Right lobe of liver (tissue), 6 donors: ENCODE results near the gene KRTAP10-11. TPM values are rescaled to one million over a fixed set of nuclear protein-coding genes. Genes with fewer than 3 reads are reported as not detected.

Source experiments
- ATAC-seq, 4 donors: fragments of 200-7000 bp; cut with Tn5 transposase; one replicate each; pipeline ENCODE4 v1.9.1; 2020; ENCODE audit warnings: mild to moderate bottlenecking in 4 of 4, moderate library complexity in 4 of 4
- DNase-seq, 3 donors: peaks; one replicate each; pipeline ENCODE4 v3.0.0-alpha.2; 2020
- H3K27ac ChIP-seq, 3 donors: fragments of 200-600 bp; one replicate each; pipeline ENCODE4 v1.8.0; 2022
- H3K27me3 ChIP-seq, 2 donors: fragments of 200-600 bp; one replicate each; pipeline ENCODE4 v1.8.0; 2022
- H3K36me3 ChIP-seq, 4 donors: fragments of 200-600 bp; sonication (generic) in 1 of 4; one replicate each; pipeline versions ENCODE4 v1.5.1 to v1.8.0; 2017 to 2022; ENCODE audit warnings: control low read depth in 1 of 4
- H3K4me1 ChIP-seq, 4 donors: fragments of 200-600 bp; sonication (generic) in 1 of 4; one replicate each; pipeline versions ENCODE4 v1.5.1 to v1.8.0; 2017 to 2022; ENCODE audit warnings: control low read depth in 1 of 4
- H3K4me3 ChIP-seq, 3 donors: fragments of 200-600 bp; one replicate each; pipeline ENCODE4 v1.8.0; 2022
- H3K9me3 ChIP-seq, 4 donors: fragments of 200-600 bp; sonication (generic) in 1 of 4; one replicate each; pipeline versions ENCODE4 v1.5.1 to v1.8.0; 2017 to 2022; ENCODE audit warnings: control low read depth in 1 of 4
- CTCF ChIP-seq, 4 donors: fragments of 200-600 bp in 3 of 4; fragments of 450-650 bp in 1 of 4; IDR thresholded peaks; one replicate each; pipeline versions ENCODE4 v1.5.1 to v1.8.0; 2016 to 2022; ENCODE audit warnings: antibody characterized with exemption in 4 of 4, mild to moderate bottlenecking in 2 of 4
- POLR2A ChIP-seq: fragments of 450-650 bp; IDR thresholded peaks from one replicate; pipeline ENCODE4 v1.6.1; 2017; ENCODE audit warnings: antibody characterized with exemption, mild to moderate bottlenecking
- WGBS: methylation state at CpG from one replicate; pipeline ENCODE4 v1.1.6; 2018; ENCODE audit warnings: low coverage, low lambda C conversion rate; ENCODE audit not compliant: insufficient coverage; ENCODE audit errors: missing lambda C conversion rate; 5-methylcytosine and 5-hydroxymethylcytosine counted together
- intact Hi-C, 2 donors: fragments of 100-400 bp; cut with DNase I; formaldehyde crosslinking; loops; one replicate each; pipeline versions ENCODE4 v1.11.2 to v1.14.1; 2022
- total RNA-seq, 6 experiments: library from RNA; depleted of rRNA in 2 of 6; stranded (reverse); fragments of >200 nt in 2 of 6; fragmentation: NEBNext Ultra II Directional in 3 of 6; extraction: Animal tissue kit (Norgen Biotek cat#: 25700) in 3 of 6; gene quantifications; one replicate each; pipeline versions ENCODE4 v1.1.0 to v1.2.4, GENCODE V29; 2016 to 2023
- donor health status: DM: no; HTN: yes; CAD: no.
- donor health status: DM: no; HTN: no; CAD: no.
- donor health status: DM: no; HTN: no; CAD: no.
- donor health status: DM: no; HTN: yes; CAD: no.
- donor health status: DM: no; HTN: yes; CAD: no.

The KRTAP10-11 gene
- total RNA-seq, 6 experiments from 2014 or later = not detected

GRCh38 chr21:44639331-44639655 is 6.9 kb upstream of the KRTAP10-11 start:
- Histone ChIP-seq H3K36me3 (no peaks in the 10 kb centered on the region), H3K4me3 (no peak overlapping the region), H3K9me3 (peaks cover 0 to under 1% (median 0%) of the 10 kb centered on the region in 4 donors), H3K4me1 (no peaks in the 10 kb centered on the region), H3K27ac (no peak overlapping the region), H3K27me3 (no peaks in the 10 kb centered on the region)
- TF ChIP-seq CTCF (IDR thresholded peaks at IDR 0.05) (no peak), POLR2A (no peak)
- DNase-seq (no peak), ATAC-seq (no peak)
- WGBS = 60% methylated on average over 1 of the region's 12 CpGs
- intact Hi-C loops = no loop called here

- Histone ChIP-seq H3K4me1 (no peaks in the 10 kb centered on the region), H3K27ac (no peak overlapping the region), H3K9me3 (peaks cover 0 to 5% (median 2%) of the 10 kb centered on the region in 4 donors), H3K36me3 (no peaks in the 10 kb centered on the region), H3K4me3 (no peak overlapping the region), H3K27me3 (no peaks in the 10 kb centered on the region)
- 57% methylated on average over 2 of the region's 5 CpGs for WGBS
- DNase-seq (no peak), ATAC-seq (no peak)
- intact Hi-C loops = no loop called here
- TF ChIP-seq CTCF (IDR thresholded peaks at IDR 0.05) = no peak
- no peak for TF ChIP-seq POLR2A
Observed at GRCh38 chr21:44640761-44641160, 5.5 kb upstream of the KRTAP10-11 start.

- peaks cover 0 to 5% (median 2%) of the 10 kb centered on the region in 4 donors for H3K9me3 ChIP-seq
- no peaks in the 10 kb centered on the region for H3K4me1 ChIP-seq
- H3K27ac ChIP-seq = no peak overlapping the region
- no peak overlapping the region for H3K4me3 ChIP-seq
- 69% methylated on average over 14 of the region's 14 CpGs for WGBS
- intact Hi-C loops = no loop called here
- ATAC-seq (no peak), DNase-seq (no peak)
- no peaks in the 10 kb centered on the region for H3K27me3 ChIP-seq
- H3K36me3 ChIP-seq = no peaks in the 10 kb centered on the region
- TF ChIP-seq POLR2A (no peak), CTCF (IDR thresholded peaks at IDR 0.05) (no peak)
Observed at GRCh38 chr21:44643741-44644310, 2.4 kb upstream of the KRTAP10-11 start.

GRCh38 chr21:44644878-44645277 is 1.3 kb upstream of the KRTAP10-11 start:
- Histone ChIP-seq H3K9me3 (peaks cover 0 to 5% (median 2%) of the 10 kb centered on the region in 4 donors), H3K27ac (no peak overlapping the region), H3K36me3 (no peaks in the 10 kb centered on the region), H3K4me1 (no peaks in the 10 kb centered on the region), H3K4me3 (no peak overlapping the region), H3K27me3 (no peaks in the 10 kb centered on the region)
- TF ChIP-seq POLR2A (no peak), CTCF (IDR thresholded peaks at IDR 0.05) (no peak)
- ATAC-seq (no peak), DNase-seq (no peak)
- WGBS = 88% methylated on average over 2 of the region's 2 CpGs
- intact Hi-C loops = no loop called here

- 54% methylated on average over 6 of the region's 8 CpGs for WGBS
- no peaks in the 10 kb centered on the region for H3K4me1 ChIP-seq
- H3K4me3 ChIP-seq = no peak overlapping the region
- H3K27ac ChIP-seq = no peak overlapping the region
- TF ChIP-seq CTCF (IDR thresholded peaks at IDR 0.05) (no peak), POLR2A (no peak)
- H3K27me3 ChIP-seq = no peaks in the 10 kb centered on the region
- H3K9me3 ChIP-seq = peaks cover 0 to 5% (median 2%) of the 10 kb centered on the region in 4 donors
- DNase-seq (no peak), ATAC-seq (no peak)
- no peaks in the 10 kb centered on the region for H3K36me3 ChIP-seq
- intact Hi-C loops = no loop called here
Observed at GRCh38 chr21:44647222-44647552, 973 bp downstream of the KRTAP10-11 start.
